Neural cell (in vitro differentiated cells): ENCODE results near the gene RAPGEF2. TPM values are rescaled to one million over a fixed set of nuclear protein-coding genes. Genes with fewer than 3 reads are reported as not detected.

Experiments
- H2AFZ ChIP-seq: fragments of 200-600, 300-800 bp; sonication (generic), shearing (Covaris generic); 2 replicates; pipeline ENCODE4 v1.6.0; 2014; ENCODE audit warnings: low read depth, mild to moderate bottlenecking, antibody characterized with exemption, low read length, moderate library complexity
- H3F3A ChIP-seq: fragments of 200-600 bp; shearing (Covaris generic); 2 replicates; pipeline ENCODE4 v1.6.1; 2016; ENCODE audit warnings: mild to moderate bottlenecking, moderate library complexity, mixed read lengths, antibody characterized with exemption, low read length; ENCODE audit not compliant: insufficient read depth, poor library complexity, severe bottlenecking
- H3K27ac ChIP-seq: fragments of 200-600, 300-800 bp; sonication (generic), shearing (Covaris generic); 2 replicates; pipeline ENCODE4 v1.5.1; 2014; ENCODE audit warnings: mild to moderate bottlenecking, low read length, moderate library complexity
- H3K27me3 ChIP-seq: fragments of 300-800, 200-600 bp; sonication (generic), shearing (Covaris generic); 2 replicates; pipeline ENCODE4 v1.6.0; 2014; ENCODE audit warnings: mild to moderate bottlenecking, low read depth, low read length, moderate library complexity; ENCODE audit not compliant: insufficient read depth
- H3K36me3 ChIP-seq: fragments of 300-800, 200-600 bp; sonication (generic), shearing (Covaris generic); 2 replicates; pipeline ENCODE4 v1.5.1; 2014; ENCODE audit warnings: mild to moderate bottlenecking, antibody characterized with exemption, low read length, moderate library complexity; ENCODE audit not compliant: insufficient read depth
- H3K4me2 ChIP-seq: fragments of 300-800, 200-600 bp; sonication (generic), shearing (Covaris generic); 2 replicates; pipeline ENCODE4 v1.6.0; 2014; ENCODE audit warnings: mild to moderate bottlenecking, low read length
- H3K4me3 ChIP-seq: fragments of 300-800, 200-600 bp; sonication (generic), shearing (Covaris generic); 2 replicates; pipeline ENCODE4 v1.5.1; 2014; ENCODE audit warnings: mild to moderate bottlenecking, low read length, moderate library complexity
- H3K79me2 ChIP-seq: fragments of 200-600 bp; shearing (Covaris generic); replicated peaks from 2 replicates; pipeline ENCODE4 v1.6.0; 2014; ENCODE audit warnings: mild to moderate bottlenecking, low read length, moderate library complexity; ENCODE audit not compliant: insufficient read depth
- H3K9ac ChIP-seq: fragments of 300-800, 200-600 bp; sonication (generic), shearing (Covaris generic); 2 replicates; pipeline ENCODE4 v1.6.1; 2016; ENCODE audit warnings: mild to moderate bottlenecking, low read length, mixed read lengths
- H3K9me2 ChIP-seq: fragments of 200-600 bp; shearing (Covaris generic); 2 replicates; pipeline ENCODE4 v1.6.1; 2016; ENCODE audit warnings: mild to moderate bottlenecking, low read length, mixed read lengths; ENCODE audit not compliant: insufficient read depth
- H3K9me3 ChIP-seq: fragments of 200-600, 300-800 bp; sonication (generic), shearing (Covaris generic); 2 replicates; pipeline ENCODE4 v1.6.1; 2016; ENCODE audit warnings: mild to moderate bottlenecking, mixed run types, low read length, moderate library complexity, mixed read lengths
- H4K20me1 ChIP-seq: fragments of 200-600 bp; shearing (Covaris generic); 2 replicates; pipeline ENCODE4 v1.6.1; 2016; ENCODE audit warnings: mild to moderate bottlenecking, mixed run types; ENCODE audit not compliant: insufficient read depth
- CTCF ChIP-seq: fragments of 450-650 bp; IDR thresholded peaks from 2 replicates; pipeline ENCODE4 v1.5.1; 2014; ENCODE audit warnings: antibody characterized with exemption, mild to moderate bottlenecking, moderate library complexity; ENCODE audit not compliant: poor library complexity, severe bottlenecking
- EP300 ChIP-seq: fragments of 450-650 bp; conservative IDR thresholded peaks from 2 replicates; pipeline ENCODE4 v1.6.1; 2014; ENCODE audit warnings: antibody characterized with exemption, mild to moderate bottlenecking, moderate library complexity; ENCODE audit not compliant: poor library complexity, severe bottlenecking
- EZH2 ChIP-seq: fragments of 200-600, 300-800 bp; shearing (Covaris generic), sonication (generic); IDR thresholded peaks from 2 replicates; pipeline ENCODE4 v1.6.1; 2014; ENCODE audit warnings: antibody characterized with exemption, low read length, borderline replicate concordance, mild to moderate bottlenecking; ENCODE audit not compliant: insufficient read depth, poor library complexity, severe bottlenecking
- MXI1 ChIP-seq: fragments of 450-650 bp; conservative IDR thresholded peaks from 2 replicates; pipeline ENCODE4 v1.6.1; 2014; ENCODE audit warnings: antibody characterized with exemption, mild to moderate bottlenecking; ENCODE audit not compliant: poor library complexity, severe bottlenecking
- POLR2AphosphoS5 ChIP-seq: IDR thresholded peaks from 2 replicates; pipeline ENCODE4 v1.6.1; 2012
- RAD21 ChIP-seq: fragments of 450-650 bp; conservative IDR thresholded peaks from 2 replicates; pipeline ENCODE4 v1.6.1; 2014; ENCODE audit warnings: antibody characterized with exemption, mild to moderate bottlenecking, moderate library complexity
- REST ChIP-seq: IDR thresholded peaks from 2 replicates; pipeline ENCODE4 v1.6.1; 2012; ENCODE audit warnings: borderline replicate concordance
- SMC3 ChIP-seq: fragments of 450-650 bp; conservative IDR thresholded peaks from 2 replicates; pipeline ENCODE4 v1.6.1; 2014; ENCODE audit warnings: antibody characterized with exemption, mild to moderate bottlenecking, moderate library complexity; ENCODE audit not compliant: poor library complexity
- TAF1 ChIP-seq: IDR thresholded peaks from 2 replicates; pipeline ENCODE4 v1.6.1; 2012; ENCODE audit warnings: low read depth
- polyA plus RNA-seq: library from polyadenylated mRNA; depleted of rRNA; stranded (reverse); fragments of >200 nt; gene quantifications from 2 replicates; pipeline ENCODE4 v1.2.3, GENCODE V29; 2014

RAPGEF2 gene
- polyA plus RNA-seq, 1 donor from 2014 or later: 134 TPM

GRCh38 chr4:159177265-159178150 lies 74.6 kb downstream of the RAPGEF2 start:
- H3K9me3 ChIP-seq: no peaks in the 10 kb centered on the region
- no peak overlapping the region for H3K27ac ChIP-seq
- H3K9ac ChIP-seq: no peak overlapping the region
- no peak overlapping the region for H3K4me3 ChIP-seq
- H3K27me3 ChIP-seq: no peaks in the 10 kb centered on the region
- peaks cover 100% of the 10 kb centered on the region for H3K79me2 ChIP-seq
- H4K20me1 ChIP-seq: peaks cover 16% of the 10 kb centered on the region
- no peaks in the 10 kb centered on the region for H3K36me3 ChIP-seq
- no peak overlapping the region for H3K4me2 ChIP-seq
- no peak overlapping the region for H2AFZ ChIP-seq
- TF ChIP-seq EP300: no peak
- no peak for TF ChIP-seq REST
- TF ChIP-seq CTCF: no peak
- TF ChIP-seq MXI1: no peak
- no peak for TF ChIP-seq EZH2
- no peak for TF ChIP-seq SMC3
- TF ChIP-seq POLR2AphosphoS5: no peak
- no peak for TF ChIP-seq RAD21
- no peak for TF ChIP-seq TAF1
- H3K9me2 ChIP-seq: no peaks in the 10 kb centered on the region
- H3F3A ChIP-seq: no peaks in the 10 kb centered on the region

- no peak overlapping the region for H3K4me3 ChIP-seq
- H3K36me3 ChIP-seq: no peaks in the 10 kb centered on the region
- peaks cover 100% of the 10 kb centered on the region for H3K79me2 ChIP-seq
- H3F3A ChIP-seq: no peaks in the 10 kb centered on the region
- no peaks in the 10 kb centered on the region for H3K9me2 ChIP-seq
- H3K27me3 ChIP-seq: no peaks in the 10 kb centered on the region
- no peak overlapping the region for H3K27ac ChIP-seq
- no peak overlapping the region for H2AFZ ChIP-seq
- peaks cover 19% of the 10 kb centered on the region for H4K20me1 ChIP-seq
- no peaks in the 10 kb centered on the region for H3K9me3 ChIP-seq
- H3K9ac ChIP-seq: no peak overlapping the region
- H3K4me2 ChIP-seq: no peak overlapping the region
- TF ChIP-seq MXI1 (no peak), SMC3 (no peak), EZH2 (no peak), CTCF (no peak), REST (no peak), POLR2AphosphoS5 (no peak), TAF1 (no peak), RAD21 (no peak), EP300 (no peak)
These were observed 75.3 kb downstream of the RAPGEF2 start for GRCh38 chr4:159178151-159178546.
